Activated naive CD8-positive, alpha-beta T cell treated with anti-CD3 and anti-CD28 coated beads, Interleukin-2, amount 10 ng/mL, durations not matched to agents 7 days and 5 days (primary cell): ENCODE data around the gene SIGLEC7. TPM values are rescaled to one million over a fixed set of nuclear protein-coding genes. Genes with fewer than 3 reads are reported as not detected.

Experiments
- ATAC-seq: fragments of 150-1000 bp; cut with Tn5 transposase; one replicate; pipeline ENCODE4 v1.10.0; 2021; ENCODE audit warnings: low read depth, moderate library complexity
- POLR2A ChIA-PET: fragments of 350-600 bp; sonication (Branson Sonifier 250); formaldehyde crosslinking; loops from one replicate; lab custom pipeline; 2021; ENCODE audit warnings: antibody characterized with exemption; lab: Charles Lee
- DNase-seq: peaks from one replicate; pipeline ENCODE4 v3.0.0; 2021
- H3K27ac Mint-ChIP-seq: one replicate; pipeline ENCODE4 v1.8.0; 2022; ENCODE audit warnings: mild to moderate bottlenecking, mixed read lengths
- H3K27me3 Mint-ChIP-seq: one replicate; pipeline ENCODE4 v1.8.0; 2022; ENCODE audit warnings: mild to moderate bottlenecking, moderate library complexity, mixed read lengths
- H3K36me3 Mint-ChIP-seq: one replicate; pipeline ENCODE4 v1.8.0; 2021; ENCODE audit warnings: mild to moderate bottlenecking, mixed read lengths
- H3K4me1 Mint-ChIP-seq: one replicate; pipeline ENCODE4 v1.8.0; 2021; ENCODE audit warnings: mixed read lengths
- H3K4me3 Mint-ChIP-seq: one replicate; pipeline ENCODE4 v1.8.0; 2022; ENCODE audit warnings: mild to moderate bottlenecking, moderate library complexity, mixed read lengths
- H3K9me3 Mint-ChIP-seq: one replicate; pipeline ENCODE4 v1.8.0; 2021; ENCODE audit warnings: mixed read lengths
- total RNA-seq, 2 experiments: library from RNA; stranded (reverse); gene quantifications; one replicate each; pipeline ENCODE4 v1.2.3, GENCODE V29; 2021

SIGLEC7 gene
- total RNA-seq, 2 experiments from 2014 or later: 0.33 to 0.40 TPM

DNA sequence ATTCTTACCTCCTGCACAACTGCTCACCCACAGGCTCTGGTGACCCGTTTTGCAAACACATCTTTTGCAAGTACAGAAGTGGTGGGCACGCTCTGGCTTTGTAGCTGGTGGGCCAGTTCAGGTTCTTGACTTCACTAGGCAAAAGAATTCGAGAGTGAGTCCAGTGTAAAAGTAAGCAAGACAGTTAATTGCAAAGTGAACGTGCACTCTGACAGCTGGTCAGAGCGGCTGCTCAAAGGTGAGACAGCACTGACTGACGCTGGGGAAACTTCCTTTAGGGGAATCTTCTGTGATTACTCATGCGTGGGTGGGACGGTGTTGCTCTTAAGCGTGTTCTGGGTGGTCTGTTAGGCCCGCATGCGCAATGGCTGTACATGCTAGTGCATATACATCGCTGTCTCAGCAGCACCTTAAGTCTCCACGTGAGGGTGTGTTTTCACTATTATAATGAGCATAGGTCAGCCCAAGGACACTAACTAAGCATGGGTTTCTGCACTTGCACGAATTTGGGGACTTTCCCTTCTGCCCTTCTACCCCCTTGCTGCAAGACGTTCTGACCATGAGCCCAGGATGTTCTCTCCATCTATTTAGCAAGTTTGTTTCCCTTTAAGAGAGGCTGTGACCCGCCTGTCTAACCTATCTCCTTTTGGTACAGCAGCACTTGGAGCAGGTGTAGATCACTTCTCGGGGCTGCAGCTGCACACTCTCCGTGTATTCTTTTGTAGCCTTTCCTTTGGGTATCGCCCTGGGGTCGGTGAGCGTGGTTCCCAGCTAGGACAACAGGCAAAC is 52.6 kb downstream of the SIGLEC7 start:
- no peaks in the 10 kb centered on the region for H3K36me3 Mint-ChIP-seq
- H3K27me3 Mint-ChIP-seq: peaks cover 10% of the 10 kb centered on the region
- no peak overlapping the region for H3K27ac Mint-ChIP-seq
- ATAC-seq (peak; percentile 80), DNase-seq (no peak)
- no peak overlapping the region for H3K4me3 Mint-ChIP-seq
- H3K4me1 Mint-ChIP-seq: peaks cover 6% of the 10 kb centered on the region
- POLR2A ChIA-PET: no interaction called here
- no peaks in the 10 kb centered on the region for H3K9me3 Mint-ChIP-seq

DNA sequence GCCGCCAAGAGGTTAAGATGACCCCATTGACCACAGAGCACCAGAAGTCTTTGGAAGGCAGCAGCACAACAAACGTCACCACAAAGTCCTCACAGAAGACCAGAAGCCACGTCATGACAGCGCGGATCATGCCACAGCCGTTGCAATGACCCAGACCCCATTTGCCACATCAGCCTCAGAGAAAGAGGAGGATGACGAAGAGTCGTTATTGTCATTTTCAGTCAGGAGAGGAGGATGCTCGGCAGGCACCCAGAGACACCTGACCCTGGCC is 53.1 kb downstream of the SIGLEC7 start:
- Mint-ChIP-seq H3K27ac (no peak overlapping the region), H3K36me3 (no peaks in the 10 kb centered on the region), H3K4me1 (peaks cover 6% of the 10 kb centered on the region), H3K27me3 (peaks cover 11% of the 10 kb centered on the region), H3K9me3 (no peaks in the 10 kb centered on the region), H3K4me3 (no peak overlapping the region)
- POLR2A ChIA-PET: no interaction called here
- ATAC-seq: no peak
- DNase-seq: no peak

DNA sequence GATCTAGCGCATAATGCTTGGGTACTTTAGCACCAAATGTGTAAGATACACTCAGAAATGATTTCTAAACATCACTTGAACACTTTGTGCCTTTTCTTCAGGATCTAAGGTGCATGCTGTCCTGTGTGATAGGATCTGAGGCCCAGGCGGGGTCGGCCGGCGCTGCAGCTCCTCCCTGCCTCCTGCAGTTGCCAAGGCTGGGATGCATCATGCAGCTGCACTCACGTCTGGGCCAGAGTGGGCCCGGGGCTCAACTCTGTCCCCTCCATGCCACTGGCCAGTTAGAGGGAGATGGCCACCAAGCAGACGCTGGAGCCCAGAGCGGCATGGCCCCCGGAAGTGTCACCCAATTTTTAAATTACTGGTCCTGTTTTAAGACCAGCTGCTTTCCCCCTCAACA is 53.5 kb downstream of the SIGLEC7 start:
- Mint-ChIP-seq H3K4me1 (peaks cover 6% of the 10 kb centered on the region), H3K36me3 (no peaks in the 10 kb centered on the region), H3K9me3 (no peaks in the 10 kb centered on the region), H3K4me3 (no peak overlapping the region), H3K27me3 (peaks cover 13% of the 10 kb centered on the region), H3K27ac (no peak overlapping the region)
- ATAC-seq (no peak), DNase-seq (no peak)
- POLR2A ChIA-PET: no interaction called here

DNA sequence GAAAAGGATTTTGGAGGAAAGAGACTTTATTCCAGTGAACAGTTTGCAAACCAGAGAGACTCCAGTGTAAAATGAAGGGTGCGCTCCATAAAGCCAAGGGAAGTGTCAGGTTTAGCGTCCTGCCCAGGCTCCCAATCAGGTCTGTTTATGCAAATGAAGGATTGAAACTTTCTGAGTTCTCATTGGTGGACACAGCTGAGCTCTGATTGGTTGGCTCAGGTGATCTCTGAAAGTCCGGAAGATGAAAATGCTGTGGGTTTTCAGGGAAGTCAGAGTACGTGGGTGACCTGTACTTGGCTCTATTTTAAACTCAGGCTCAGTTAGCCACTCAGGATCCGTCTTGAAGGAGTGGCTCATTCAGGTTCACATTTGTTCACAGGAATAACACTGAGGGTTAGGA is 54.1 kb downstream of the SIGLEC7 start:
- Mint-ChIP-seq H3K4me1 (peaks cover 6% of the 10 kb centered on the region), H3K27ac (no peak overlapping the region), H3K36me3 (no peaks in the 10 kb centered on the region), H3K4me3 (no peak overlapping the region), H3K27me3 (peaks cover 14% of the 10 kb centered on the region), H3K9me3 (no peaks in the 10 kb centered on the region)
- DNase-seq: no peak
- POLR2A ChIA-PET: no interaction called here
- ATAC-seq: no peak

DNA sequence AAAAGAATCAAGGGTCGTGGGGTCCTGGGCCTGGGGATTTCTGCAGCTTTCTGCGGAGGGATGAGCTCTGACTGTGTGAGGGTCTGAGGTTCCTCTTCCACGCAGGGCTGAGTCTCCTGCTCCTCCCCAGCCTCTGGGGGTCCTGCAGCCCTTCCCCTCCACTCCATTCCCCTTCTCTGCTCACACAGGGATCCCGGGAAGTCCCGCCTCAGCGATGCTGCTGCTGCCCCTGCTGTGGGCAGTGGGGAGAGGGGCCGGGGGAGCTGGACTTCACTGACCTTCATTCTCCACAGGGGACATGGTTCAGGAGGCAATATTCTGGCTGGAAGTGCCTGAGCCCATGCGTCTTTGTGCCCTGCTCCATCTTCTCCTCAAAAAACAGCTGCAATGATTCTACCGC is 56.5 kb downstream of the SIGLEC7 start:
- Mint-ChIP-seq H3K4me1 (peaks cover 6% of the 10 kb centered on the region), H3K4me3 (no peak overlapping the region), H3K36me3 (no peaks in the 10 kb centered on the region), H3K27me3 (peaks cover 31% of the 10 kb centered on the region), H3K27ac (no peak overlapping the region), H3K9me3 (no peaks in the 10 kb centered on the region)
- DNase-seq (no peak), ATAC-seq (no peak)
- POLR2A ChIA-PET: no interaction called here

DNA sequence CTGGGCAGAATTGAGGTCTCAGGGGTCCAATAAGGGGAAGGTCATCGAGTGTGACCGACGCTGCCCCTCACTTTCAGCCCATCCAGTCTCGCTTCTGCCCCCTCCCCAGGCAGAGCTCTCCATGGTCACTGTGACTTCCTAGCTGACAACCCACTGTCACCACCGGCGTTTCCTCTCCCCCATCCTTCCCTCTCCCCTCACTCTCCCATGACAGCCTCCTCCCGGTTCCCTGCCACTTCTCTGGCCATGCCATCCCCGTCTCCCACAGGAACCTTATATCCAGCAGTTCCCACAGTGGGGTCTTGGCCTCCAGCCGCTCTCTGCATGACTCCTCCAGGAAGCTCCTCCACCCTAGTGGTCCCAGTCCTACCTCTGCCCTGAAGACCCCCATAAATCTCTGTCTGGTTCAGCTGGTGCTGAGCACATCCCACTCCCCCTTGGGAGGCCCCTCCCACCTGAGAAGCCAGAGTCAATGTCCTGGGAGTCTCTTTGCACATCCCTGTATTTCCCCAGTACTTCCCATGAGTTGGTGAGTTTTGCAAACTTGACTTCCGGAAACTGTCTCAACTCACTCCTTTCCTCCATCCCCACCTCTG is 58.1 kb downstream of the SIGLEC7 start:
- no peak overlapping the region for H3K27ac Mint-ChIP-seq
- no peak for DNase-seq
- no peak for ATAC-seq
- POLR2A ChIA-PET: no interaction called here
- H3K9me3 Mint-ChIP-seq: no peaks in the 10 kb centered on the region
- peaks cover 40% of the 10 kb centered on the region for H3K27me3 Mint-ChIP-seq
- no peaks in the 10 kb centered on the region for H3K36me3 Mint-ChIP-seq
- peaks cover under 1% of the 10 kb centered on the region for H3K4me1 Mint-ChIP-seq
- no peak overlapping the region for H3K4me3 Mint-ChIP-seq

DNA sequence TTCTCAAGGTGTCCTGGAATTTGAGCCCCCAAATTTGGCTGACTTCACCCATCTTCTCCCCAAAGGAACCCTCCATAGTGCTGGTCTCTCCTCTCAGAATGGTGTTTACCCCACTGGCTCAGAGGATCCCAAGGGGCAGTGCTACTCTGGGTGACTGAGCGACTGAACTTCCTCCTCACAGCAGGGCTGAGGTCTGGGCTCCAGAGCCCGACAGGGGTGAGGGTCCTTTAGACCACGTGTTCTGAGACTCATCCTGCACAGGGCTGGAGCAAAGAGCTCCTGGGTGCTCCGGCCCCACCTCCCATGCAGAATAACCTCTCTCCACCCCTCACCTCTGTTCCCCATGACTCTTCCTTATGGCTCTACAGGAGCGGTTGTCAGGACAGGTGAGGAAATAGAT is 59.6 kb downstream of the SIGLEC7 start:
- Mint-ChIP-seq H3K4me3 (no peak overlapping the region), H3K9me3 (no peaks in the 10 kb centered on the region), H3K27me3 (peaks cover 48% of the 10 kb centered on the region), H3K36me3 (no peaks in the 10 kb centered on the region), H3K4me1 (no peaks in the 10 kb centered on the region), H3K27ac (no peak overlapping the region)
- ATAC-seq (no peak), DNase-seq (no peak)
- POLR2A ChIA-PET: no interaction called here

Other genes starting within 250 kb of the SIGLEC7 start
- not detected for gene KLK4, start 230.9 kb upstream of the SIGLEC7 start, total RNA-seq
- not detected for gene KLK5, start 189.3 kb upstream of the SIGLEC7 start, total RNA-seq
- gene KLK6, start 172.7 kb upstream of the SIGLEC7 start, total RNA-seq: not detected
- not detected for gene KLK7, start 158.4 kb upstream of the SIGLEC7 start, total RNA-seq
- not detected for gene KLK8, start 140.7 kb upstream of the SIGLEC7 start, total RNA-seq
- not detected for gene KLK10, start 122.6 kb upstream of the SIGLEC7 start, total RNA-seq
- gene KLK11, start 115.7 kb upstream of the SIGLEC7 start, total RNA-seq: not detected
- not detected for gene KLK12, start 107.3 kb upstream of the SIGLEC7 start, total RNA-seq
- gene KLK13, start 77.2 kb upstream of the SIGLEC7 start, total RNA-seq: not detected
- gene KLK14, start 59.4 kb upstream of the SIGLEC7 start, total RNA-seq: under 1 TPM; 0.72 to 0.91 TPM
- gene CTU1, start 33.9 kb upstream of the SIGLEC7 start, total RNA-seq: 10 to 100 TPM in 1 of 2 experiments, 1 to 10 TPM in 1; 9.4 to 10.1 TPM
- 1 to 10 TPM; 1.3 to 2.0 TPM for gene SIGLEC9, start 17.4 kb upstream of the SIGLEC7 start, total RNA-seq
- gene CD33, start 82.8 kb downstream of the SIGLEC7 start, total RNA-seq: 10 to 100 TPM in 1 of 2 experiments, 1 to 10 TPM in 1; 7.7 to 10.6 TPM
- not detected for gene SIGLECL1, start 108.8 kb downstream of the SIGLEC7 start, total RNA-seq
- gene IGLON5, start 169.3 kb downstream of the SIGLEC7 start, total RNA-seq: under 1 TPM in 1 of 2 experiments, not detected in 1; 0.11 TPM
- gene VSIG10L, start 199.8 kb downstream of the SIGLEC7 start, total RNA-seq: under 1 TPM; 0.62 to 0.94 TPM
- 100 to 1,000 TPM; 121 to 124 TPM for gene ETFB, start 224.1 kb downstream of the SIGLEC7 start, total RNA-seq
- gene CLDND2, start 226.7 kb downstream of the SIGLEC7 start, total RNA-seq: 10 to 100 TPM; 11.6 to 13.4 TPM
- gene NKG7, start 230.4 kb downstream of the SIGLEC7 start, total RNA-seq: 100 to 1,000 TPM; 263 TPM
- gene LIM2, start 245.7 kb downstream of the SIGLEC7 start, total RNA-seq: not detected
- gene C19orf84, start 248.3 kb downstream of the SIGLEC7 start, total RNA-seq: not detected